ENCODE data around the gene STK11.

DNA sequence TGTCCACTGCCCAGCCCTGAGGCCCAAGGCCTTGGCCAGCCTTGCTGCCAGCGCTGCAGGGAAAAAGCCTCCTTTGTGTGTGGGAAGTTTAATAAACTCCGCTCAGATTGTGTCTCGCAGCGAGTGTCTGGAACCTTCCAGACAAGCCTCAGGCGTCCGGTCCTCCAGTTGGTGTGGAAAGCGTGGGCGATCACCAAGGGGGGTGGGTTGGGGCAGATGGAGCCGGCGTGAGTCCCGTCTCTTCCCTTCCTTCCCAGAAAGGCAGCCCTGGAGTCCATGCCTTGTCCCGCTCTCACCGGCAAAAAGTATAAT, 4.6 kb downstream of the STK11 start:
- TF ChIP-seq, protein P1, sequence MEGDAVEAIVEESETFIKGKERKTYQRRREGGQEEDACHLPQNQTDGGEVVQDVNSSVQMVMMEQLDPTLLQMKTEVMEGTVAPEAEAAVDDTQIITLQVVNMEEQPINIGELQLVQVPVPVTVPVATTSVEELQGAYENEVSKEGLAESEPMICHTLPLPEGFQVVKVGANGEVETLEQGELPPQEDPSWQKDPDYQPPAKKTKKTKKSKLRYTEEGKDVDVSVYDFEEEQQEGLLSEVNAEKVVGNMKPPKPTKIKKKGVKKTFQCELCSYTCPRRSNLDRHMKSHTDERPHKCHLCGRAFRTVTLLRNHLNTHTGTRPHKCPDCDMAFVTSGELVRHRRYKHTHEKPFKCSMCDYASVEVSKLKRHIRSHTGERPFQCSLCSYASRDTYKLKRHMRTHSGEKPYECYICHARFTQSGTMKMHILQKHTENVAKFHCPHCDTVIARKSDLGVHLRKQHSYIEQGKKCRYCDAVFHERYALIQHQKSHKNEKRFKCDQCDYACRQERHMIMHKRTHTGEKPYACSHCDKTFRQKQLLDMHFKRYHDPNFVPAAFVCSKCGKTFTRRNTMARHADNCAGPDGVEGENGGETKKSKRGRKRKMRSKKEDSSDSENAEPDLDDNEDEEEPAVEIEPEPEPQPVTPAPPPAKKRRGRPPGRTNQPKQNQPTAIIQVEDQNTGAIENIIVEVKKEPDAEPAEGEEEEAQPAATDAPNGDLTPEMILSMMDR (IDR thresholded peaks at IDR 0.05), result no peak
- no peak for TF ChIP-seq ZFX (IDR thresholded peaks at IDR 0.05; ENCODE audit: borderline replicate concordance)

All from 22Rv1 (cell line).